Loucy (cell line): ENCODE measurements around the gene MED14.

Source experiments
- H2AFZ ChIP-seq: fragments of 200-600 bp; sonication (generic); 2 replicates; pipeline ENCODE4 v1.6.0; 2016; ENCODE audit warnings: antibody characterized with exemption, mild to moderate bottlenecking, low read length, moderate library complexity
- H3F3A ChIP-seq: fragments of 200-600 bp; 2 replicates; pipeline ENCODE4 v1.6.0; 2016; ENCODE audit warnings: antibody characterized with exemption, low read depth, mild to moderate bottlenecking
- H3K27me3 ChIP-seq: fragments of 200-600 bp; sonication (generic); 2 replicates; pipeline ENCODE4 v1.6.1; 2014; ENCODE audit warnings: low read length, mild to moderate bottlenecking; ENCODE audit not compliant: insufficient read depth, poor library complexity, severe bottlenecking
- H3K36me3 ChIP-seq: fragments of 200-600 bp; sonication (generic); 2 replicates; pipeline ENCODE4 v1.6.1; 2016; ENCODE audit warnings: low read length; ENCODE audit not compliant: insufficient read depth
- H3K4me1 ChIP-seq: fragments of 200-600 bp; sonication (generic); 2 replicates; pipeline ENCODE4 v1.5.1; 2014; ENCODE audit warnings: low read length, mild to moderate bottlenecking; ENCODE audit not compliant: insufficient read depth, poor library complexity, severe bottlenecking
- H3K4me2 ChIP-seq: fragments of 200-600 bp; sonication (generic); 2 replicates; pipeline ENCODE4 v1.6.0; 2014; ENCODE audit warnings: antibody characterized with exemption, low read length, low read depth, mild to moderate bottlenecking; ENCODE audit not compliant: poor library complexity, severe bottlenecking
- H3K4me3 ChIP-seq: fragments of 200-600 bp; sonication (generic); 2 replicates; pipeline ENCODE4 v1.5.1; 2014; ENCODE audit warnings: low read length, mild to moderate bottlenecking, mixed read lengths; ENCODE audit not compliant: poor library complexity, severe bottlenecking
- H3K79me2 ChIP-seq: fragments of 200-600 bp; sonication (generic); 2 replicates; pipeline ENCODE4 v1.6.1; 2014; ENCODE audit warnings: low read length; ENCODE audit not compliant: insufficient read depth
- H3K9ac ChIP-seq: fragments of 200-600 bp; sonication (generic); 2 replicates; pipeline ENCODE4 v1.6.0; 2014; ENCODE audit warnings: mild to moderate bottlenecking, low read depth, low read length, moderate library complexity; ENCODE audit not compliant: poor library complexity, severe bottlenecking
- H3K9me2 ChIP-seq: fragments of 200-600 bp; sonication (generic); replicated peaks from 2 replicates; pipeline ENCODE4 v1.6.1; 2016; ENCODE audit warnings: low read depth, low read length, mixed read lengths
- H3K9me3 ChIP-seq: fragments of 200-600 bp; sonication (generic); 2 replicates; pipeline ENCODE4 v1.6.1; 2014; ENCODE audit warnings: mild to moderate bottlenecking, antibody characterized with exemption, low read length, low read depth; ENCODE audit not compliant: insufficient read depth
- H4K20me1 ChIP-seq: fragments of 200-600 bp; sonication (generic); 2 replicates; pipeline ENCODE4 v1.6.0; 2014; ENCODE audit warnings: antibody characterized with exemption, low read length, mild to moderate bottlenecking; ENCODE audit not compliant: insufficient read depth, poor library complexity, severe bottlenecking
- CTCF ChIP-seq: fragments of 200-600 bp; sonication (generic); conservative IDR thresholded peaks from 2 replicates; pipeline ENCODE4 v1.5.1; 2014; ENCODE audit warnings: mild to moderate bottlenecking, antibody characterized with exemption, low read length
- EZH2phosphoT487 ChIP-seq: fragments of 200-600 bp; IDR thresholded peaks from 2 replicates; pipeline ENCODE4 v1.6.1; 2018; ENCODE audit warnings: antibody characterized with exemption, mild to moderate bottlenecking, moderate library complexity, borderline replicate concordance

Gene MED14

GRCh38 chrX:40632199-40632598 lies 103.1 kb downstream of the MED14 start:
- Histone ChIP-seq H3K9ac (no peak overlapping the region), H3F3A (no peaks in the 10 kb centered on the region), H3K9me2 (no peaks in the 10 kb centered on the region), H3K27me3 (no peaks in the 10 kb centered on the region), H3K9me3 (no peaks in the 10 kb centered on the region), H4K20me1 (no peaks in the 10 kb centered on the region), H3K4me1 (no peaks in the 10 kb centered on the region), H3K36me3 (peaks cover 83% of the 10 kb centered on the region; the same call in 1 of the 2 replicates), H3K4me2 (no peak overlapping the region), H3K79me2 (no peaks in the 10 kb centered on the region), H2AFZ (no peak overlapping the region), H3K4me3 (no peak overlapping the region)
- TF ChIP-seq CTCF (no peak), EZH2phosphoT487 (no peak)

GRCh38 chrX:40628506-40628905 lies 106.8 kb downstream of the MED14 start:
- Histone ChIP-seq H3K79me2 (no peaks in the 10 kb centered on the region), H3K9ac (no peak overlapping the region), H3K27me3 (no peaks in the 10 kb centered on the region), H3K4me2 (no peak overlapping the region), H2AFZ (no peak overlapping the region), H3K4me1 (no peaks in the 10 kb centered on the region), H3F3A (no peaks in the 10 kb centered on the region), H3K4me3 (no peak overlapping the region), H4K20me1 (no peaks in the 10 kb centered on the region), H3K9me2 (no peaks in the 10 kb centered on the region), H3K9me3 (no peaks in the 10 kb centered on the region), H3K36me3 (peaks cover 48% of the 10 kb centered on the region; the same call in 1 of the 2 replicates)
- no peak for TF ChIP-seq CTCF
- no peak for TF ChIP-seq EZH2phosphoT487

GRCh38 chrX:40625294-40625693 lies 110.0 kb downstream of the MED14 start:
- Histone ChIP-seq H3K4me1 (no peaks in the 10 kb centered on the region), H3K36me3 (peaks cover 23% of the 10 kb centered on the region; the same call in 1 of the 2 replicates), H3F3A (no peaks in the 10 kb centered on the region), H3K4me2 (no peak overlapping the region), H3K27me3 (no peaks in the 10 kb centered on the region), H3K79me2 (no peaks in the 10 kb centered on the region), H3K9me3 (no peaks in the 10 kb centered on the region), H4K20me1 (no peaks in the 10 kb centered on the region), H3K9me2 (no peaks in the 10 kb centered on the region), H2AFZ (no peak overlapping the region), H3K4me3 (no peak overlapping the region), H3K9ac (no peak overlapping the region)
- TF ChIP-seq EZH2phosphoT487: no peak
- TF ChIP-seq CTCF: no peak
